GM12878 (cell line): ENCODE measurements around the gene RUFY2.

Source experiments
- TCF12 ChIP-seq: IDR thresholded peaks from 2 replicates; pipeline ENCODE4 v1.6.1; 2011; ENCODE audit warnings: low read depth, mild to moderate bottlenecking, low read length
- TF ChIP-seq, protein P1 (sequence below), 3 experiments: IDR thresholded peaks in 2 of 3; conservative IDR thresholded peaks in 1 of 3; 2 replicates each; pipeline ENCODE4 v1.5.1; 2011; ENCODE audit warnings: low read depth in 3 of 3, low read length in 3 of 3, mild to moderate bottlenecking in 3 of 3, control low read depth in 2 of 3, moderate library complexity in 2 of 3, inconsistent platforms in 1 of 3, mixed read lengths in 1 of 3; ENCODE audit not compliant: control insufficient read depth in 2 of 3, insufficient read depth in 1 of 3; ENCODE audit errors: extremely low read depth in 1 of 3

DNA sequence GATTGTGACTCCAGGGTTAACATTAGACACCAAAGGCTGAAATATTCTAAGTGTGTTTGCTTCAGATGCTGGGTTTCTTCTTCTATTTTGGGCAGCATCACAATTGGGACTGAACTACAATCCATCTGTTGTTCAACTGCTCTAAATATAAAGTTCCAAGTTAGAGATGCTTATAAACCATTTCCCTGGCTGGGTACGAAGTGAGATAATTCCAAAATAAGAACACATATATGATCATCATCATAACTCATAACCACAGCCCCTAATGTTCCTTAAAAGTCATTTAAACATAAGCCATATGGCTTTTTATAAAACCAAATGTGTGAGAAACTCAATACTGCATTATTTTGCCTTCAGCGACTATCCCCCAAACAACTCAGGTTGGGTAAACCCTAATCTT is 35.9 kb upstream of the RUFY2 start:
- no peak for TF ChIP-seq TCF12
- TF ChIP-seq, protein P1, sequence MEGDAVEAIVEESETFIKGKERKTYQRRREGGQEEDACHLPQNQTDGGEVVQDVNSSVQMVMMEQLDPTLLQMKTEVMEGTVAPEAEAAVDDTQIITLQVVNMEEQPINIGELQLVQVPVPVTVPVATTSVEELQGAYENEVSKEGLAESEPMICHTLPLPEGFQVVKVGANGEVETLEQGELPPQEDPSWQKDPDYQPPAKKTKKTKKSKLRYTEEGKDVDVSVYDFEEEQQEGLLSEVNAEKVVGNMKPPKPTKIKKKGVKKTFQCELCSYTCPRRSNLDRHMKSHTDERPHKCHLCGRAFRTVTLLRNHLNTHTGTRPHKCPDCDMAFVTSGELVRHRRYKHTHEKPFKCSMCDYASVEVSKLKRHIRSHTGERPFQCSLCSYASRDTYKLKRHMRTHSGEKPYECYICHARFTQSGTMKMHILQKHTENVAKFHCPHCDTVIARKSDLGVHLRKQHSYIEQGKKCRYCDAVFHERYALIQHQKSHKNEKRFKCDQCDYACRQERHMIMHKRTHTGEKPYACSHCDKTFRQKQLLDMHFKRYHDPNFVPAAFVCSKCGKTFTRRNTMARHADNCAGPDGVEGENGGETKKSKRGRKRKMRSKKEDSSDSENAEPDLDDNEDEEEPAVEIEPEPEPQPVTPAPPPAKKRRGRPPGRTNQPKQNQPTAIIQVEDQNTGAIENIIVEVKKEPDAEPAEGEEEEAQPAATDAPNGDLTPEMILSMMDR (IDR thresholded peaks at IDR 0.05 in 2 of 3, conservative IDR thresholded peaks at IDR 0.05 in 1 of 3; ENCODE audit: control insufficient read depth in 2 of 3, extremely low read depth in 1 of 3, insufficient read depth in 1 of 3, low read depth in 3 of 3, low read length in 3 of 3): no peak
